GM18526 (cell line): ENCODE measurements around the gene GREM1.

ENCODE experiments used
- POLR2A ChIP-seq: IDR thresholded peaks from 3 replicates; pipeline ENCODE4 v1.6.1; 2011; ENCODE audit not compliant: insufficient read length; ENCODE audit errors: extremely low read depth

GREM1 gene

GRCh38 chr15:32738666-32739065, 20.9 kb downstream of the GREM1 start:
- no peak for TF ChIP-seq POLR2A

DNA sequence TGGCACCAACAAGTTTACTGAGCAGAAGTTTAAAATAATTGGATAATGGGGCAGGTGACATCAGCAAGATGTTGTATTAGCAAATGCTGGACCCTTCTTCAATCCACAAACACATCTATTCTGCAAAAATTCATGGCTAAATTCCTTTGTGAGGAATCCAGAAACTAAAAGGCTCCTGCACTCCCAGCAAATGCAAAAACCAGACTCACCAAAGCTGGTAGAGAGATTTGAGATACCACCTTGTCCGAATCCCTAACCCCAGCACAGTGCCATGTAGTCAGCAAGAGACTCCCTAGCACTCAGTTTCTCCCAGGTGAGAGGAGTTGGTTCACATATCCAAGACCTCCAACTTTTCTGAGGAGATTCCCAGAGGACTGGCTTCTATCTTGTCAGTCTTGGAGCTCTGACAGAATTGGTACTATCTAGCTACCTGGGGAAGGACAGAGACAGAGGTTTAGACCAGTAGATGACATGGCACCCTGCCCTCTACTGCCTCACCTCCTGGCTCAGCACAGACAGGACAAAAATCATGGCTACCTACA, 21.8 kb downstream of the GREM1 start:
- no peak for TF ChIP-seq POLR2A

- TF ChIP-seq POLR2A: no peak
Measured at GRCh38 chr15:32743411-32744140, 25.8 kb downstream of the GREM1 start.

- TF ChIP-seq POLR2A: no peak
Measured at GRCh38 chr15:32746116-32746857, 28.5 kb downstream of the GREM1 start.

DNA sequence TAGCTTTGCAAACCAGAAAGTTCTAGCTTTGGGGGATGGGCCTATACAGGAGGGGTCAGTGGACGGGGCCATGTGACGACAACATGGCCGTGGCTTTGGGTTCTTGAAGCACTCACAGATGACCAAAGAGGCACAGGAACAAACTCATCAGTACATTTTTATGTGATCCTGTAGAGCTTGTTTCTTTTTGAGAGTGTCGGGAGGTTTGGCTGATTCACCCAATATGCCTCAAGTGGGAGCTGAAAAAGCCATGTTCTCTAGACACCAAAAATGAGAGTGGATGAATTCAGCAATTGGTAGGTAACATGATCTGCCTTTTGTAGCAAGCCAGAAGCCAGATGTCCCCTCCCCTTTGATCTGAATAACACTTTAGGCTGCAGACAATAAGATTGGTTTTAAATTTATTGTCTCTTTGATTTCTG, 30.1 kb downstream of the GREM1 start:
- no peak for TF ChIP-seq POLR2A

DNA sequence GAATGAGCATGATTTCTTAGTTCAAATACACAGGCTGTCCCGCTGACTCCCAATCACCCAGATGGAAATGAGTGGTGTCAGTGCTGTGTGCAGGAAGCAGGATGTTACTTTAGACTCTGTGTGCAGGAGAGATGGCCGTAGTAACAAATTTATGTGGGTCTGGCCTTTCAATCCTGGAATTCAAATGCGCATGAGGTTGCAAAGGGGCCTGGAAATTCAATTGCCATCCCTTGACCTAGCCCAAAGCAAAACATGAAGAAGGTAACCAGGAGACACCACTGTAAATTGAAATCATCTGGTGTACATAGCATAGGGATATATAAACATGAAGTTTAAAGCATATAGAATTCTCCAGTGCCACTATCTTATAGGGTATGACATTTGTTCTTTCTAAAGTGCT, 33.2 kb downstream of the GREM1 start:
- TF ChIP-seq POLR2A: no peak

GRCh38 chr15:32757426-32757825, 39.6 kb downstream of the GREM1 start:
- no peak for TF ChIP-seq POLR2A

- no peak for TF ChIP-seq POLR2A
Measured at GRCh38 chr15:32763295-32763694, 45.5 kb downstream of the GREM1 start.

DNA sequence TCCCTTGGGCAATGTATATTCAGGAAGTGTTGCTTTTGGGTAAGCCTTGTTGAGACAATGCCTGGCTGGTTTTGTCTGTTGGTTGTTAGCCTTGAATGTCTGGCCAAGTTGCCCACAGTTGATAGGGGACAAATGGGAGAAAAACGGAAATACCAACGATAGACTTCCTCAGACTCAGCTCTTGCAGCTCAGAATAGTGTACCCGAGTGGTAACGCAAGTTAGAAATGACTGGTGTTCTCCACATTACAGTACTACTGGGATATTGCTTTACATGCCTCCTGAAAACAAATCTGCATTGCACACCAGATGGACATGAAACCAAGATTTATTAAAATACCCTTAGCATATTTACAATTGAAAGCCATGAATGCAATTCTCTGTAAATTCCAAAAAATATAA, 47.4 kb downstream of the GREM1 start:
- TF ChIP-seq POLR2A: no peak

DNA sequence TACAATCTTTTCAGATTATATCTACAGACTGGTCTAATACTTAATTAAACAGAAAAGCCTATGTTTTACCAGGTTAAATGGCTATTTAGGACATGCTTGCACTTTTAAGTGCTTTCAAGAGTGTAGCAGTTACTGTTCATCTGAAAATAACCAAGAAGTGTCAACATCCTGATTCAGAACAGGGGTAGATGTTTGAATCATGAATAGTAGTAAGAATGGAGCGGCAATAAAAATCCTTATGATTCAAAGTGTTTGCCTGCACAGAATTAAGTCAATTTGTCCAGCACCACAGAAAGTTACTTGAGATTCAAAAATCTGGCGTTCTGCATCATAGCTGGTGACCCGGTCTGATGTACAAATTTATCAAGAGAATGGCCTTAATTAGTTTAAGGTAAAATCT, 48.3 kb downstream of the GREM1 start:
- TF ChIP-seq POLR2A: no peak

DNA sequence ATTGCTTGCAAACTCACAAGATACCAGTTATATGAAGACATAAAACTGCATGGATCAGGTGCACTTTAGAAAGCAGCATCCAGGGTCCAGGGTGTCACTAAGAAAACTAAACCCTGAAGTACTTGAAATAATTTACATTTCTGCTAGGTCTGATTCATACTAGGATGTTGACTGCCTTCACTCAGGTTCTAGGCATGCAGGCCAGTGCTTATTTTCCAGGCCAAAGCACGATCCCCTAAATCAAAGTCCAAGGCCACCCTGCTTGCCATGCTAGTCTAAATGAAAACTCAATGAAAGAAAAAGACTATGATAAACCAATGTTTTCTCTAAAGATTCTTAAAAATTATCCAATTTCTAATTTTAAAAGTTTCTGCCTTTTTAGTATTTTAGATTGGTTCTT, 49.4 kb downstream of the GREM1 start:
- no peak for TF ChIP-seq POLR2A

DNA sequence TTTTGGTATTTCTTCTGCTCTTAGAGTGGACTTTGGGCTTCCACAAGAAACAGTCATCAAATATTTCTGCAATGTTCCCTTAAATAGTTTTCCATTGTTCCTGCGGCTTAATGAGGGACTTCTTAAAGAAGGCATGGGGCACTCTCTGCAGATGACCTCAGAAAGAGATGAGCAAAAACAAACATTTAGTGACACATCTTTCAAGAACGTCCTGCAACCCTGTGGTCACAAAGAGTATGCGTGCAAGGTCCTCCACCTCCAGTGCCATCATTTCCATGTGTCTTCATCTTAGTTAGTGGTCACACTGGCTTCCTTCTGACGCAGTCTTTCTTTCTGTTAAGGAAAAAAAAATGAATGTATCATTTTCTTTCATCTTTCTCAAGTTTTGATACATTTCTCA, 56.2 kb downstream of the GREM1 start:
- TF ChIP-seq POLR2A: no peak

DNA sequence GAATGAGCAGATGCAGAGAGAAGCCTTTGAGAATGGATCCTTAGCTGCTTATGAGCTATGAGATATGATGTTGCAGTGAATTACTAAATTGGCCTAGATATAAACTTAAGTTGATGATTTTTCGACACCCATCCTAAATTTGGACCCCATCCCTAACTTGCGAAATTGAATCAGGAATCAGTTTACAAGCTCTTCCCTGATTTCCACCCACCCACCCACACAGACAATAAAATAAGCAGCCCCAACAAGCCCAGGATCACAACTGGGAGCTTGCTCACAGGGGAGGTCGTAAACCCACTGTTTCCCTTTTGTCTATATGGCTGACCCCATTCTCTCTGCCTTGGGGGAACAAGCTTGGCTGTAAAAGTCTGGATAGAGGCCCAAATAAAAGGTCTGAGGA, 57.3 kb downstream of the GREM1 start:
- TF ChIP-seq POLR2A: no peak

GRCh38 chr15:32778391-32779176, 60.8 kb downstream of the GREM1 start:
- TF ChIP-seq POLR2A: no peak

DNA sequence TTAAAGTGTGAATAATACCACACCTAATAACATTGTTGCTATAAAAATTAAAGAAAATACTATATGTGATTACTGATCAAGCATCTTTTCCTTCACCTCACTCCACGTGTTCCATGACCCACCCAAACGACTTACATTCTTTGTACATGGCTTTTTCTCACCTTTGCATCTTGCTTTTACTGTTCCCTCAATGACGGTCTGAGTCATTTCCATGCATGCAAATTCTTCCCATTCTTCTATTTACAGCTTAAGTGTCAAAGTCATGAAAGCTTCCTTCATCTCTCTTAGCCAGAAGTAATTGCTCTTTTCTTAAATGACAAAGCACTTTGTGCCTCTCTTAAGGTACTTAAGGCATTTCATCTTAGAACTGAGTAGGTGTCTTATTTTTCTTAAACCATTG, 64.0 kb downstream of the GREM1 start:
- no peak for TF ChIP-seq POLR2A

- no peak for TF ChIP-seq POLR2A
Measured at GRCh38 chr15:32784581-32784980, 66.8 kb downstream of the GREM1 start.

GRCh38 chr15:32786906-32787305, 69.1 kb downstream of the GREM1 start:
- no peak for TF ChIP-seq POLR2A
